IMR-90 (cell line): ENCODE results near the gene SPATC1L. TPM values are rescaled to one million over a fixed set of nuclear protein-coding genes. Genes with fewer than 3 reads are reported as not detected.

ENCODE experiments used
- ATAC-seq: fragments of 200-7000 bp; cut with Tn5 transposase; 2 replicates; pipeline ENCODE4 v1.9.1; 2020; ENCODE audit warnings: low read depth, mild to moderate bottlenecking, moderate library complexity
- BruUV-seq: library from RNA; stranded (reverse); fragments of 400-500 nt; replicated peaks from 2 replicates; lab custom pipeline; 2021; lab: Mats Ljungman, UMichigan
- CTCF ChIA-PET: fragments of 300-600 bp; formaldehyde crosslinking; extraction: SDS; loops from one replicate; lab custom pipeline; 2021; ENCODE audit warnings: antibody characterized with exemption; lab: Yijun Ruan, JAX
- POLR2A ChIA-PET: fragments of 300-600 bp; sonication (Branson Sonifier 250); formaldehyde crosslinking; loops from one replicate; lab custom pipeline; 2022; ENCODE audit warnings: antibody characterized with exemption; ENCODE audit not compliant: unreplicated experiment; lab: Charles Lee
- DNase-seq: peaks from one replicate; pipeline ENCODE4 v3.0.0; 2013
- H2AFZ ChIP-seq: replicated peaks from 2 replicates; pipeline ENCODE3; 2013; ENCODE audit warnings: low read length, mild to moderate bottlenecking; ENCODE audit not compliant: poor library complexity
- H2AK5ac ChIP-seq: 2 replicates; pipeline ENCODE4 v1.6.1; 2013; ENCODE audit warnings: low read depth, low read length, inconsistent platforms
- H2AK9ac ChIP-seq: replicated peaks from 2 replicates; pipeline ENCODE3; 2013; ENCODE audit warnings: mild to moderate bottlenecking, low read depth, low read length, moderate library complexity; ENCODE audit not compliant: poor library complexity
- H2BK120ac ChIP-seq: 2 replicates; pipeline ENCODE4 v1.6.1; 2013; ENCODE audit warnings: low read depth, low read length, inconsistent platforms
- H2BK15ac ChIP-seq: 3 replicates; pipeline ENCODE4 v1.6.1; 2013; ENCODE audit warnings: low read depth, low read length, inconsistent platforms
- H2BK20ac ChIP-seq: 2 replicates; pipeline ENCODE4 v1.6.1; 2013; ENCODE audit warnings: low read depth, mild to moderate bottlenecking, inconsistent platforms, low read length, moderate library complexity
- H2BK5ac ChIP-seq: 2 replicates; pipeline ENCODE4 v1.6.1; 2013; ENCODE audit warnings: mild to moderate bottlenecking, low read depth, low read length, inconsistent platforms; ENCODE audit not compliant: poor library complexity, severe bottlenecking
- H3K14ac ChIP-seq: replicated peaks from 2 replicates; pipeline ENCODE4 v1.6.1; 2013; ENCODE audit warnings: low read depth, low read length, inconsistent platforms
- H3K18ac ChIP-seq: 2 replicates; pipeline ENCODE4 v1.6.1; 2013; ENCODE audit warnings: low read depth, low read length, control low read depth
- H3K23ac ChIP-seq: 2 replicates; pipeline ENCODE4 v1.6.1; 2013; ENCODE audit warnings: low read depth, low read length, inconsistent platforms
- H3K27ac ChIP-seq: 2 replicates; pipeline ENCODE4 v1.5.1; 2013; ENCODE audit warnings: mild to moderate bottlenecking, control low read depth, low read length; ENCODE audit not compliant: insufficient read depth
- H3K27me3 ChIP-seq: 2 replicates; pipeline ENCODE4 v1.6.1; 2013; ENCODE audit warnings: low read length; ENCODE audit not compliant: control insufficient read depth, insufficient read depth
- H3K36me3 ChIP-seq: 2 replicates; pipeline ENCODE4 v1.6.1; 2013; ENCODE audit warnings: low read length, mixed read lengths; ENCODE audit not compliant: control insufficient read depth, insufficient read depth
- H3K4ac ChIP-seq: 2 replicates; pipeline ENCODE4 v1.6.1; 2013; ENCODE audit warnings: low read depth, low read length, inconsistent platforms
- H3K4me1 ChIP-seq: 2 replicates; pipeline ENCODE4 v1.6.1; 2013; ENCODE audit warnings: low read length, mixed read lengths; ENCODE audit not compliant: control insufficient read depth, insufficient read depth
- H3K4me2 ChIP-seq: 2 replicates; pipeline ENCODE4 v1.6.1; 2013; ENCODE audit warnings: low read depth, mild to moderate bottlenecking, control low read depth, low read length, moderate library complexity
- H3K4me3 ChIP-seq: 2 replicates; pipeline ENCODE4 v1.5.1; 2013; ENCODE audit warnings: low read depth, mild to moderate bottlenecking, control low read depth, low read length, moderate library complexity; ENCODE audit not compliant: insufficient read depth
- H3K56ac ChIP-seq: 2 replicates; pipeline ENCODE4 v1.6.1; 2013; ENCODE audit warnings: low read length, inconsistent platforms; ENCODE audit not compliant: insufficient read depth; ENCODE audit errors: extremely low read depth
- H3K79me1 ChIP-seq, 2 experiments: 2 replicates each; pipeline ENCODE4 v1.6.1; 2013; ENCODE audit warnings: low read length in 2 of 2, inconsistent platforms in 1 of 2, low read depth in 1 of 2
- H3K9ac ChIP-seq: 2 replicates; pipeline ENCODE4 v1.6.1; 2013; ENCODE audit warnings: low read depth, low read length, control low read depth
- H3K9me1 ChIP-seq: 2 replicates; pipeline ENCODE4 v1.6.1; 2013; ENCODE audit warnings: low read length, inconsistent platforms; ENCODE audit not compliant: insufficient read depth
- H3K9me3 ChIP-seq: 2 replicates; pipeline ENCODE4 v1.6.1; 2013; ENCODE audit warnings: low read length; ENCODE audit not compliant: control insufficient read depth, insufficient read depth
- H4K20me1 ChIP-seq: 2 replicates; pipeline ENCODE4 v1.6.1; 2013; ENCODE audit warnings: low read length, inconsistent platforms; ENCODE audit not compliant: insufficient read depth
- H4K5ac ChIP-seq: 2 replicates; pipeline ENCODE4 v1.6.1; 2013; ENCODE audit warnings: mild to moderate bottlenecking, low read depth, low read length, control low read depth
- H4K8ac ChIP-seq, 2 experiments: 2 replicates each; pipeline ENCODE4 v1.6.1; 2013; ENCODE audit warnings: low read depth in 2 of 2, low read length in 2 of 2, control low read depth in 1 of 2, inconsistent platforms in 1 of 2
- H4K91ac ChIP-seq: 2 replicates; pipeline ENCODE4 v1.6.1; 2013; ENCODE audit warnings: low read depth, low read length, inconsistent platforms; ENCODE audit not compliant: insufficient read depth
- BHLHE40 ChIP-seq: fragments of 150-350 bp; IDR thresholded peaks from 2 replicates; pipeline ENCODE4 v1.6.1; 2016; ENCODE audit warnings: mild to moderate bottlenecking, low read depth, low read length
- CEBPB ChIP-seq: IDR thresholded peaks from 2 replicates; pipeline ENCODE4 v1.6.1; 2012; ENCODE audit warnings: low read depth, low read length, improper control_type of control experiment
- CHD1 ChIP-seq: IDR thresholded peaks from 2 replicates; pipeline ENCODE4 v1.6.1; 2012; ENCODE audit warnings: low read depth, low read length, improper control_type of control experiment
- ELK1 ChIP-seq: fragments of 150-350 bp; IDR thresholded peaks from 2 replicates; pipeline ENCODE4 v1.6.1; 2016; ENCODE audit warnings: low read depth, mild to moderate bottlenecking, low read length, moderate library complexity, borderline replicate concordance
- FOS ChIP-seq: fragments of 150-350 bp; IDR thresholded peaks from 2 replicates; pipeline ENCODE4 v1.6.1; 2016; ENCODE audit warnings: low read depth, low read length
- MAFK ChIP-seq: IDR thresholded peaks from 2 replicates; pipeline ENCODE4 v1.6.1; 2012; ENCODE audit warnings: low read depth, low read length, improper control_type of control experiment
- MAZ ChIP-seq: IDR thresholded peaks from 2 replicates; pipeline ENCODE4 v1.6.1; 2012; ENCODE audit warnings: low read depth, mild to moderate bottlenecking, low read length, improper control_type of control experiment, moderate library complexity, borderline replicate concordance
- MXI1 ChIP-seq: IDR thresholded peaks from 2 replicates; pipeline ENCODE4 v1.6.1; 2012; ENCODE audit warnings: low read depth, mild to moderate bottlenecking, low read length, moderate library complexity, borderline replicate concordance
- RAD21 ChIP-seq: IDR thresholded peaks from 2 replicates; pipeline ENCODE4 v1.6.1; 2012; ENCODE audit warnings: low read length, improper control_type of control experiment
- RCOR1 ChIP-seq: IDR thresholded peaks from 2 replicates; pipeline ENCODE4 v1.6.1; 2012; ENCODE audit warnings: mild to moderate bottlenecking, low read length, improper control_type of control experiment; ENCODE audit not compliant: insufficient replicate concordance
- RFX5 ChIP-seq: IDR thresholded peaks from 2 replicates; pipeline ENCODE4 v1.8.0; 2012; ENCODE audit warnings: low read depth, mild to moderate bottlenecking, low read length, moderate library complexity
- SMC3 ChIP-seq: fragments of 150-350 bp; IDR thresholded peaks from 2 replicates; pipeline ENCODE4 v1.6.1; 2016; ENCODE audit warnings: low read depth, mild to moderate bottlenecking, antibody characterized with exemption, low read length, moderate library complexity
- WGBS, 2 experiments: methylation state at CpG; one replicate each; pipeline versions ENCODE4 v1.1.5 to v1.1.7; 2013; ENCODE audit warnings: missing lambda C conversion rate in 2 of 2; ENCODE audit not compliant: insufficient read length in 1 of 2; ENCODE audit errors: extremely low coverage in 2 of 2; 5-methylcytosine and 5-hydroxymethylcytosine counted together
- dilution Hi-C: fragments of 300-500 bp; cut with HindIII; formaldehyde crosslinking; loops from one replicate; pipeline ENCODE4 v1.14.3; 2018; ENCODE audit warnings: low sequenced_read_pairs; ENCODE audit not compliant: unreplicated experiment
- in situ Hi-C: fragments of 300-500 bp; cut with MboI; formaldehyde crosslinking; loops from 3 replicates; pipeline ENCODE4 v1.14.3; 2019; ENCODE audit warnings: low sequenced_read_pairs, inconsistent platforms, mixed read lengths
- intact Hi-C: fragments of 100-400 bp; cut with micrococcal nuclease; formaldehyde crosslinking; loops from 2 replicates; pipeline ENCODE4 v1.10.0; 2022
- polyA plus RNA-seq, 3 experiments: library from polyadenylated mRNA; depleted of rRNA; stranded (reverse); fragments of >200 nt; gene quantifications; 2 replicates each; pipeline ENCODE4 v1.2.3, GENCODE V29; 2012; ENCODE audit warnings: low replicate concordance in 1 of 3
- total RNA-seq: library from RNA; depleted of rRNA; stranded (reverse); fragments of >200 nt; gene quantifications from 2 replicates; pipeline ENCODE4 v1.2.3, GENCODE V29; 2012
- TF ChIP-seq, protein P1 (sequence below): conservative IDR thresholded peaks from 2 replicates; pipeline ENCODE4 v1.5.1; 2012; ENCODE audit warnings: mild to moderate bottlenecking, low read depth, low read length, improper control_type of control experiment
- TF ChIP-seq, protein P2 (sequence below): fragments of 150-350 bp; IDR thresholded peaks from 2 replicates; pipeline ENCODE4 v1.6.1; 2017; ENCODE audit warnings: mild to moderate bottlenecking, antibody characterized with exemption, low read length, low read depth

The SPATC1L gene
- total and polyA plus RNA-seq, 2 of the 4 experiments (the other 2 are of a cell fraction) = 3.8 to 17.2 TPM

- Histone ChIP-seq H2BK15ac (no peak overlapping the region), H2AK9ac (no peak overlapping the region), H4K20me1 (no peaks in the 10 kb centered on the region; the same call in 1 of the 2 replicates), H4K91ac (no peak overlapping the region), H3K14ac (no peak overlapping the region), H4K8ac (no peak overlapping the region), H3K4me1 (no peaks in the 10 kb centered on the region), H3K27ac (no peak overlapping the region), H3K9me3 (no peaks in the 10 kb centered on the region), H4K5ac (no peak overlapping the region), H2BK20ac (no peak overlapping the region), H3K56ac (no peak overlapping the region), H3K4me3 (no peak overlapping the region), H3K79me1 (no peaks in the 10 kb centered on the region; a peak in 1 of 4 replicates), H2BK120ac (no peak overlapping the region), H3K36me3 (peaks cover 44% of the 10 kb centered on the region), H2BK5ac (no peak overlapping the region), H3K9ac (no peak overlapping the region), H3K18ac (no peak overlapping the region), H3K9me1 (no peaks in the 10 kb centered on the region; the same call in 1 of the 2 replicates), H3K27me3 (no peaks in the 10 kb centered on the region), H3K4me2 (no peak overlapping the region), H2AFZ (no peak overlapping the region), H2AK5ac (no peak overlapping the region), H3K4ac (no peak overlapping the region), H3K23ac (no peak overlapping the region)
- WGBS, 2 experiments = 87% methylated on average over 4 of the region's 18 CpGs; no CpG with 5 or more reads in 1 of the 2 experiments
- POLR2A ChIA-PET = no interaction called here
- no peak for ATAC-seq
- CTCF ChIA-PET = no interaction called here
- no TSS peak for BruUV-seq
- dilution Hi-C loops = no loop called here
- in situ Hi-C loops = no loop called here
- DNase-seq = no peak
- intact Hi-C loops = no loop called here
- TF ChIP-seq RCOR1 (no peak), ELK1 (no peak), MAZ (no peak), RFX5 (no peak), SMC3 (no peak), BHLHE40 (no peak), RAD21 (no peak), CHD1 (no peak), FOS (no peak), MXI1 (no peak), MAFK (no peak), CEBPB (no peak)
- TF ChIP-seq, protein P1, sequence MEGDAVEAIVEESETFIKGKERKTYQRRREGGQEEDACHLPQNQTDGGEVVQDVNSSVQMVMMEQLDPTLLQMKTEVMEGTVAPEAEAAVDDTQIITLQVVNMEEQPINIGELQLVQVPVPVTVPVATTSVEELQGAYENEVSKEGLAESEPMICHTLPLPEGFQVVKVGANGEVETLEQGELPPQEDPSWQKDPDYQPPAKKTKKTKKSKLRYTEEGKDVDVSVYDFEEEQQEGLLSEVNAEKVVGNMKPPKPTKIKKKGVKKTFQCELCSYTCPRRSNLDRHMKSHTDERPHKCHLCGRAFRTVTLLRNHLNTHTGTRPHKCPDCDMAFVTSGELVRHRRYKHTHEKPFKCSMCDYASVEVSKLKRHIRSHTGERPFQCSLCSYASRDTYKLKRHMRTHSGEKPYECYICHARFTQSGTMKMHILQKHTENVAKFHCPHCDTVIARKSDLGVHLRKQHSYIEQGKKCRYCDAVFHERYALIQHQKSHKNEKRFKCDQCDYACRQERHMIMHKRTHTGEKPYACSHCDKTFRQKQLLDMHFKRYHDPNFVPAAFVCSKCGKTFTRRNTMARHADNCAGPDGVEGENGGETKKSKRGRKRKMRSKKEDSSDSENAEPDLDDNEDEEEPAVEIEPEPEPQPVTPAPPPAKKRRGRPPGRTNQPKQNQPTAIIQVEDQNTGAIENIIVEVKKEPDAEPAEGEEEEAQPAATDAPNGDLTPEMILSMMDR = no peak
- TF ChIP-seq, protein P2, sequence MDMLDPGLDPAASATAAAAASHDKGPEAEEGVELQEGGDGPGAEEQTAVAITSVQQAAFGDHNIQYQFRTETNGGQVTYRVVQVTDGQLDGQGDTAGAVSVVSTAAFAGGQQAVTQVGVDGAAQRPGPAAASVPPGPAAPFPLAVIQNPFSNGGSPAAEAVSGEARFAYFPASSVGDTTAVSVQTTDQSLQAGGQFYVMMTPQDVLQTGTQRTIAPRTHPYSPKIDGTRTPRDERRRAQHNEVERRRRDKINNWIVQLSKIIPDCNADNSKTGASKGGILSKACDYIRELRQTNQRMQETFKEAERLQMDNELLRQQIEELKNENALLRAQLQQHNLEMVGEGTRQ = no peak
Observed at GRCh38 chr21:46205166-46205565, 20.9 kb upstream of the SPATC1L start.
